ENCODE measurements around the gene DNAAF2.

- TF ChIP-seq, protein P1, sequence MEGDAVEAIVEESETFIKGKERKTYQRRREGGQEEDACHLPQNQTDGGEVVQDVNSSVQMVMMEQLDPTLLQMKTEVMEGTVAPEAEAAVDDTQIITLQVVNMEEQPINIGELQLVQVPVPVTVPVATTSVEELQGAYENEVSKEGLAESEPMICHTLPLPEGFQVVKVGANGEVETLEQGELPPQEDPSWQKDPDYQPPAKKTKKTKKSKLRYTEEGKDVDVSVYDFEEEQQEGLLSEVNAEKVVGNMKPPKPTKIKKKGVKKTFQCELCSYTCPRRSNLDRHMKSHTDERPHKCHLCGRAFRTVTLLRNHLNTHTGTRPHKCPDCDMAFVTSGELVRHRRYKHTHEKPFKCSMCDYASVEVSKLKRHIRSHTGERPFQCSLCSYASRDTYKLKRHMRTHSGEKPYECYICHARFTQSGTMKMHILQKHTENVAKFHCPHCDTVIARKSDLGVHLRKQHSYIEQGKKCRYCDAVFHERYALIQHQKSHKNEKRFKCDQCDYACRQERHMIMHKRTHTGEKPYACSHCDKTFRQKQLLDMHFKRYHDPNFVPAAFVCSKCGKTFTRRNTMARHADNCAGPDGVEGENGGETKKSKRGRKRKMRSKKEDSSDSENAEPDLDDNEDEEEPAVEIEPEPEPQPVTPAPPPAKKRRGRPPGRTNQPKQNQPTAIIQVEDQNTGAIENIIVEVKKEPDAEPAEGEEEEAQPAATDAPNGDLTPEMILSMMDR (IDR thresholded peaks at IDR 0.05), result no peak
- no peak for TF ChIP-seq POLR2A (IDR thresholded peaks at IDR 0.05)
Observed at GRCh38 chr14:49673586-49673985, 38.5 kb upstream of the DNAAF2 start.
